ENCODE measurements around the gene NAA40.

NAA40 gene

DNA sequence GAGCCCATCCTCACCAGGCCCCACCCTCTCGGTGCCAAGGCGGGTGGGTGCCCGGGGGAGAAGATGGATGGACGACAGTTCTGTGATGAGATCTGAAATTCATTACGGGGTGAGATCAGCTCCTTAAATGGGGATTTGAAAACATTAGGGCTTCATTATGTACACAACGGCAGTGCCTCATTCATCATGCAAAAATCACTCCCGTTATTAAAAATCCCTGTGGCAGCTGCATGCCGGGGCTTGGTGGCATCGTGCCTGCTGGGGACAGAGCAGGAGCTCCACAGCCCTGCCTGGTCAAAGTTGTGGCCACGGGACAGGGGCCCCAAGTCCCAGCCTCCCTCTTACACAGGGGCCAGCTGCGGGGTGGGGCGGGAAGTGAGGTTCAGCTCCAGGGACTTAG, 67.6 kb downstream of the NAA40 start:
- H3K27ac ChIP-seq, result no peak overlapping the region; the same call in 1 of the 2 replicates
- TF ChIP-seq, protein P1, sequence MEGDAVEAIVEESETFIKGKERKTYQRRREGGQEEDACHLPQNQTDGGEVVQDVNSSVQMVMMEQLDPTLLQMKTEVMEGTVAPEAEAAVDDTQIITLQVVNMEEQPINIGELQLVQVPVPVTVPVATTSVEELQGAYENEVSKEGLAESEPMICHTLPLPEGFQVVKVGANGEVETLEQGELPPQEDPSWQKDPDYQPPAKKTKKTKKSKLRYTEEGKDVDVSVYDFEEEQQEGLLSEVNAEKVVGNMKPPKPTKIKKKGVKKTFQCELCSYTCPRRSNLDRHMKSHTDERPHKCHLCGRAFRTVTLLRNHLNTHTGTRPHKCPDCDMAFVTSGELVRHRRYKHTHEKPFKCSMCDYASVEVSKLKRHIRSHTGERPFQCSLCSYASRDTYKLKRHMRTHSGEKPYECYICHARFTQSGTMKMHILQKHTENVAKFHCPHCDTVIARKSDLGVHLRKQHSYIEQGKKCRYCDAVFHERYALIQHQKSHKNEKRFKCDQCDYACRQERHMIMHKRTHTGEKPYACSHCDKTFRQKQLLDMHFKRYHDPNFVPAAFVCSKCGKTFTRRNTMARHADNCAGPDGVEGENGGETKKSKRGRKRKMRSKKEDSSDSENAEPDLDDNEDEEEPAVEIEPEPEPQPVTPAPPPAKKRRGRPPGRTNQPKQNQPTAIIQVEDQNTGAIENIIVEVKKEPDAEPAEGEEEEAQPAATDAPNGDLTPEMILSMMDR (conservative IDR thresholded peaks at IDR 0.05), result no peak
